ENCODE results near the gene SUPT5H.
"Not testable (repeated sequence)": the region's sequence is repeated elsewhere in the genome, so short reads cannot be mapped to it uniquely, and the experiment has no call there.

Gene SUPT5H

DNA sequence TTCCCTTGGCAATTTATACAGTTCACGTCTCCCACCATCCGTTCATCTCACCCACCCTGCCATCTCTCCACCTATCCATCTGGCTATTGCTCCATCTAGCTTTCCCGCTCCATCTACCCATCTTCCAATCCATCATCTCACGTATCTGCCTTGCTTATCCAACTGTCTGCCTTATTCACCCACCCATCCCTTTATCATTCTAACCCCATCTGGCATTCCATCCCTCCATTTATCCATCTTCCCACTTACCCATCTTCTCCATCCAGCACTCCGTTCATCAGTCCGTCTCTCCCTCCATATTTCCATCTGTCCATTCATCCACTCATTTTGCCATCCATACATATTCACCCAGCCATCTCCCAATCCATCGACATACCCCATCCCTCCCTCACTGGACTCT is 19.6 kb upstream of the SUPT5H start:
- no peak for DNase-seq (ENCODE audit: low read depth)

DNA sequence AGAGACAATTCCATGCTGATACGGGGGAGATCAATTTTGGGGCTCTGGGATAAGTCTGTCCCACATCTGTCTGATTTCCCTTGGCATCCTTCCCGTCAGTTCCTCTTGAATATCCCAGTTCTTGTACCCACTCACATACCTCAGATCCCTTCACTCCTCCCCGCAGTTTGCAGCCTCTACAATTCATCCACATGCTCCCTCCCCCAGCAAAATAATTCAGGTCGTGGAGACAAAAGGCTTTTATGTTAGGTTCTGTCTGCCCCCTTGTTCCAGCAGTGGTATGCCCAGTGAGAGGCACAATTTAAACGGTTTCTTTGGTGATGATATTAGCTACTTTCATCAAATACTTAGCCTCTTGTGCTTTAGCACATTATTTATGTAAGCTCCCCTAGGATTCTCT is 19.2 kb upstream of the SUPT5H start:
- no peak for DNase-seq (ENCODE audit: low read depth)

DNA sequence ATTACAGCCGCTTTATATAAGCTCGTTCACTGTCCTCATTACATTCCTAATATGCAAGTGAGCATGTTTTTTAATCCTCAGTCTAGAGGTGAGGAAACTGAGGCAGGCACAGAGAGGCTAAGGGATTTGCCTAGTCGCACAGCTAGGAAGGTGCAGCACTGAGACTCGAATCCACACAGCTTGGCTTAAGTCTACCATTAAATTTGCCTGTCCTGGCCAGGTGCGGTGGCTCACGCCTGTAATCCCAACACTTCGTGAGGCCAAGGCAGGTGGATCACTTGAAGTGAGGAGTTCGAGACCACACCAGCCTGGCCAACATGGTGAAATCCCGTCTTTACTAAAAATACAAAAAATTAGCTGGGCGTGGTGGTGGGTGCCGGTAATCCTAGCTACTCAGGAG is 17.7 kb upstream of the SUPT5H start:
- DNase-seq (ENCODE audit: low read depth), result no peak

DNA sequence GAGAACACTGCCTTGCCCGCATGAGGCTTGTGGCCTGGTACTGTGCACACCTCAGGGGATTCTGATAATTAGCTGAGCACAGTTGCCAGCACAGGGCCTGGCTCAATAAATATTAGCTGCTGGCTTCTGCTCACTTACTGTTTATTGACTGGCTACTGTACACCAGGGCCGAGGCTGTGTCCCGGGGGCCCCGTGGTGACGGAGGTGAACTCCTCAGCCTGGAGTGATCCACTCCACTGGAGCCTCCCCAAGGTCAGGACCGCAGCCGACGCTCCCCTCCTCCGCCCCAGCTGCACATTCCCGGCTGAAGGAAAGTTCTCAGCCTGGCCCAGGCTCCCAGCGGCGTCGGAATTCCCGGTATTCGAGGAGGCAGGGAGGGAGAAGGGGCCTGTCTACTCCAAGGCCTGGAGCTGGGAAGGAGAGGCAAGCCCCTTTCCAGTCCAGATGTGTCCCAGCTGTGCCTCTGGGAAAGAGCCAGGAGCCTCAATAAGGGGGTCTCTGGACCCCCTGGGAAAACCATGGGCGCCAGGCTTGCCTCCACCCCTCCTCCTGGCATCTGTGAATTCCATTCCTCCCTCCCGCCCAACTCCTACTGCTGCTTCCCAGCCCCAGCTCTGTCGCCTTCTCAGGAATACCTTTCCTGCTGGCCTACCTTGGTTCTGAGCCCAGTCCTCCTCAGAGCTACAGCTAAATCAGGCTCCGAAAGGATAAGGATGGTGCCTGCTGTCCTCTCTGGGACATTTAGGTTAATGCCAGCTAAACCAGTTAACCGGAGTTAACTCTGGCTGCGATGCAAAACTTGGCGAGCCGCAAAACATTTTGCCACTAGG is 16.9 kb upstream of the SUPT5H start:
- no peak for DNase-seq (ENCODE audit: low read depth)

DNA sequence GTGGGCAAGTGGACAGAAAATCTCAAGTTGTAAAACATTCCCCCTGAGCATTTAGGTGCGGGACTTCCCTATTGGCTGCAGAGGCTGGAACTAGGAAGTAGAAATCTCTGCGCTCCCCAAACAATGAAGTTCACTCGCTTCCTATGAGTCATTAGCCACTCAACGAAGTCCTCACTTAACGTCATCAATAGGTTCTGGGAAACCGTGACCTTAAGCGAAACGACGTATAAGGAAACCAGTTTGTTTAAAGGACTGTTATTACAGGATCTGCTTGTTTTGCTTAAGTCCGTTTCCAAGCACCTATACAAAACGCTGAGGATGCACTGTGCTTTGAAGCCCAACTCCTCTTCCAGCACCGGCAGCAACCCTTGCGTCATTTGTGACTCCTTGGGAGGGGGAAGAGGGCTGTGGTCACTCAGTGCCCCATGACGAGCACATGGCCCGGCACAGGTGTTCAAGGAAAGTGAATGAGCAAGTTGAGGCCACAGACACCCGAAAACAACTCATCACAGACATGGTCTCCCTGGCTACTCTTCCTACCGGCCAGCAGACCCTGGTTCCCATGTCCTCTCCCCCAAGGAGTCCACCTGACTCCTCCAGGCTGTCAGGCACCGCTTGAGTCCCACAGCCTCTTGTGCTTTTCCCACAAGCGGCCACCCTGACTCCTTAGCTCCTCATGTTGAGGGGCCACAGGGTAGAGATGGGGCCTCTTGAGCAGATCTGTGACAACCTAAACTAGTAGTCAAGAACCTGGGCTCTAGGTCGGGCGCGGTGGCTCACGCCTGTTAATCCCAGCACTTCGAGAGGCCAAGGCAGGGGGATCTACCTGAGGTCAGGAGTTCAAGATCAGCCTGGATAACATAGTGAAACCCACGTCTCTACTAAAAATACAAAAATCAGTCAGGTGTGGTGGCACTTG is 14.4 kb upstream of the SUPT5H start:
- DNase-seq (ENCODE audit: low read depth), result no peak

DNA sequence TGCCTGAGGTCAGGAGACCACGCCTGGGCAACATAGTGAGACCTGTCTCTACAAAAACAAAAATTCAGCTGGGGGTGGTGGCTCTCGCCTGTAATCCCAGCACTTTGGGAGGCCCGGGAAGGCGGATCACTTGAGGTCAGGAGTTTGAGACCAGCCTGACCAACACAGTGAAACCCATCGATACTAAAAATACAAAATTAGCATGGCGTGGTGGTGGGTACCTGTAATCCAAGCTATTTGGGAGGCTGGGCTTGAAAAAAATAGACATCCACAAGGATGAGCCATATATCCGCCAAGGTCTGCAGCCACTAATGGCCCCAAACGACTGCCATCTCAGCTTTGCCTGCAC is 12.7 kb upstream of the SUPT5H start:
- DNase-seq (ENCODE audit: low read depth), result no peak

DNA sequence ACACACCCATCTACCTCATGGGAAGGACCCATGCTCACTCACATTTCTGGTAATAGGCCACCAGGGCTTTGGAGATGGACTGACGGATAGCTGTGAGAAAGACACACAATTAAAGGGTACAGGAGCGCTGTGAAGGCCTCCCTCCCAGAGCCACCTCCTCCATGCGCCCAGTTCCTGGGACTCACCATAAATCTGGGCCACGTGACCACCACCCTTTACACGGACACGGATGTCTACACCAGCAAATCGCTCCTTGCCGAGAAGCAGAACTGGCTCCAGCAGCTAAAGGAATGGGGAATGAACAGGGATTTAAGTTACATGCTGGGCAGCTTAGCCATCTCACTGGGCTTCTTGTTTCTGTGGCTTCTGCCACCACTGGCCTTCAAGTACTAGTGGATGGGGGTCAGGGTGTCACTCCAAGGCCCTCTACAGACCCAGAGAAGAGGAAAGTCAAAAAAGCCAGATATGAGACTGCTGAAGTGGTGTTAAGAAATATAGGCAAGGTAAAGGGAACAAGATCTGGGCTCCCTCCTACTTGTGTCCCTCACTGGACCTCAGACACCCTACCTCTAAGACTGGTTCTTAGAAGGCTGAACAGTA is 11.8 kb upstream of the SUPT5H start:
- DNase-seq (ENCODE audit: low read depth), result no peak

DNA sequence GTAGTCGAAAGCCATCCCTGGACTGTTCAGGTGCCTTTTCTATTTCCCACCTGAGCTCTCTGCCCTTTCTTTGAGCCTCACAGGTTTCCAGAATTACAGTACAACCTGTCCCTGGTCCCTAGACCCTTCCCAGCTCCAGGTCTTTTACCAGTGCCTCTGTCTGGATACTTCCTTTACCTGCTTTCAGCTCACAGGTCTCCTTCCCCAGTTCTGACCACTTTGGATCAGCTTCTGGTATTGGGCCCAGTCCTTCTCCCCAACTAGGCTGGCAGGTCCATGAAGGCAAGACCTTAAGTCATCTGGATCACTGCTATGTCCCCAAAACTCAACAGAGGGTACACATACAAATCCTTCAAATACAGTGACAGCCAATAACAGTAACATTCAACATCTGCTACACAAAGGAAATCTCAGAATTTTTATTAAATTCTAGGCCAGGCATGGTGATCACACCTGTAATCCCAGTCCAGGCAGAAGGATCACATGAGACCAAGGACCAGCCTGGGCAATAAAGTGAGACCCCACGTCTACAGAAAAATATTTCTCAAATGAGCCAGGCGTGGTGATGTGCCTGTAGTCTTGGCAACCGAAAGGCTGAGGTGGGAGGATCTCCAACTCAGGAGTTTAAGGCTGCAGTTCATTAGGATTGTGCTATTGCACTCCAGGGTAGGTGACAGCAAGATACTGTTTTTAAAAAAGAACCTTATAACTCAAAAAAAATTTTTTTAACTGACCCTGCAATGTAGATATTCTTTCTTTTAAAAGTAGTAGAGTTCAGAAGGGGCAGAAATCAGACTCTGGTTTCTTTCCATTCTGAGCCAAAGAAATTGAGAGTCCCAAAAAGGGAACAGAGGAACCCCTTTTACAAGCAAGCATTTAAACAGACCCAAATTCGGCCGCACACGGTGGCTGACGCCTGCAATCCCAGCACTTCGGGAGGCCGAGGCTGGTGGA is 11.0 kb upstream of the SUPT5H start:
- DNase-seq (ENCODE audit: low read depth), result no peak

DNA sequence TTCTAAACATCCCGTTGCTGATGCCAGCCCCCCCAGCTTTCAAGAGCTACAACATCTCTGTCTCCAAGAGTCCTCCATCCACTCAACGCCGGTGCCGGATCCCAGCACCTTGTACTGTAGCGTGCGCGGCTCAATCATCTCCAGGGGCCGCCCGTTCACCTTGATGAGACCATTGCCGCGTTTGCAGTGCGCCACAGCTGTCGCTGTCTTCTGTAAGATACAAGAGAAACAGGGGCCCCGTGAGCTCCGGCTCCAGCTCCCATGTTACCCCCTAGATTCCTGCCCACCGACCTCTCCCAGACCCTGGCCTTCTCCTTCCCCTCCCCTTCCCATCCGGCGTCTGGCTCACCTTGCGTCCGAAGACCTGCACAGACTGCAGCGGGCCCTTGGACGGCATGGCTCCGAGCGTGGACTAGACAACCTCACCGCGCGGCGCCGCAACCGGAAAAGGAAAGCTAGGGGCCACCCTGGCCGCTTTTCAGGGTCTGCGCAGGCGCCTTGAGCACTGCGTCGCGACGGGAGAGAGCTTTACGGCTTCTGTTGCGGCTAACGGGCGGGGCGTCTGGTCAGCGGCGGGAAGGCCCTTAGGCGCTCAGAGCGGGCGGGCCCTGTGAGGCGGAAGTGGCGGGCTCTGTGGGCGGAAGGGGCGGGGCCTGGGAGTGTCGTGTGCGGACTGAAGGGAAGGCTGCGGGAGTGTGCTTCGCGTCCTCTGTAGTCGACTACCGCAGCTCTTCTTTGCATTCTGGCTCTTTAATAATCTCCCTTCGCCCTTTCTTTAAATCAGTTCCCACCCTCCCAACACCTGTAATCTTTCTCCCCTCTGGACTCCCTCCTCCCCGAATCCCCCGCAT is 9.7 kb upstream of the SUPT5H start, which contains the start of gene RPS16:
Gene RPS16, minus strand, starts transcription at position 451 of the 851 bp plus-strand sequence. Its CDS starts 54 bp downstream, at position 397.
- peak; percentile 99 for DNase-seq (ENCODE audit: low read depth)

DNA sequence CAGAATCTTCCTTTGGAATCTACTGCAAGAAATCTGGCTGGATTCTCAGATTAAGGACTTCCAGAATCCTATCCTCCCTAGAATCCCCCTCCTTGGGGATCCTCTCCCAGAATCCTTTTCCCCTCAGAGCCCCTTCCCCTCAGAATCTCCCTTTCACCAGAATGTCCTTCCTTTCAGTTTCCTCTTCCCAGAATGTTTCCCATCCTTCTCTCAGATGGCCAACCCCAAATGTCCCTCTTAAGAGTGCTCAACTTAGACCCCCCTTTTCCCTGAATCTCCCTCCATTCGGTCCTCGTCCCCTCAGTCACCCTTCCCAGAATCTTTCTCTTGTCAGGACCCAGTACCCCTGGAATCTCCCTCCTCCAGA is 9.0 kb upstream of the SUPT5H start:
- DNase-seq (ENCODE audit: low read depth), result no peak

DNA sequence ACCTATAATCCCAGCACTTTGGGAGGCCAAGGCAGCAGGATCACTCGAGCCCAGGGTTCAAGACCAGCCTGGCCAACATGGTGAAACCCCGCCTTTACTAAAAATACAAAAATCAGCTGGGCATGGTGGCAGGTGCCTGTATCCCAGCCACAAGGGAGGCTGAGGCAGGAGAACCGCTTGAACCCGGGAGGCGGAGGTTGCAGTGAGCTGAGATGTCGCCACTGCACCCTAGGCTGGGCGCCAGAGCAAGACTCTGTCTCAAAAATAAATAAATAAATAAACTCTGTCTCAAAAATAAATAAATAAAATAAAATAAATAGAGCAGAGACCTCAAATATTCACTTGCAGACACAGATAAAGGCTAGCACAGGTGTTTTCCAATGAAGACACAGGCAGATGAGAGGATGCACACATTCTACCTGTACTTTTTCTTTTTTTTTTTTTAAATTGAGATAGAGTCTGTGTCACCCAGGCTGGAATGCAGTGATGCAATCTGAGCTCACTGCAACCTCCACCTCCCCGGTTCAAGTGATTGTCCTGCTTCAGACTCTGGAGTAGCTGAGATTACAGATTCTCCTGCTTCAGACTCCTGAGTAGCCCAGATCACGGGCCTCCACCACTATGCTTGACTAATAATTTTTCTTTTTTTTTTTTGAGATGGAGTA is 7.0 kb upstream of the SUPT5H start:
- no peak for DNase-seq (ENCODE audit: low read depth)

DNA sequence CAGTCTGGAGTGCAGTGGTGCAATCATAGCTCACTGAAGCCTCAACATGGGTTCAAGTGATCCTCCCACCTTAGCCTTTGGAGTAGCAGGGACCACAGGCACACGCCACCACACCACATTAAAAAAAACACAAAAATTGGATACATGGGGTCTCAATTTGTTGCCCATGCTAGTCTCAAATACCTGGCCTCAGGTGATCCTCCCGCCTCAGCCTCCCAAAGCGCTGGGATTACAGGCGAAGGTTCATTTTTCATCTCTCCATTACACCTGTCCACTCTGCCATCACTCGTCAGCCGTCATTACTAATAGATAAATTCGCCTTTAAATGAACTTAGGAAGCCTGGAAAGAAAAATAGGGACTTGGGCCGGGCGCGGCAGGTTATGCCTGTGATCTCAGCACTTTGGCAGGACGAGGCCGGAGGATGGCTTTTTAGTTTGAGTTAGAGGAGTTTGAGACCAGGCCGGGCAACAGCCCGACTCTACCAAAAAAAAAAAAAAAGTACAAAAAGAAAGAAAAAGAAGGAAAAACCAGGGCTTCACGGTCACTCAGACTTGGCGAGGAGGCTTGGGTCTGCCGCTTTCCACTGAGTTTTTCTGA is 685 bp upstream of the SUPT5H start:
- DNase-seq (ENCODE audit: low read depth), result no peak

DNA sequence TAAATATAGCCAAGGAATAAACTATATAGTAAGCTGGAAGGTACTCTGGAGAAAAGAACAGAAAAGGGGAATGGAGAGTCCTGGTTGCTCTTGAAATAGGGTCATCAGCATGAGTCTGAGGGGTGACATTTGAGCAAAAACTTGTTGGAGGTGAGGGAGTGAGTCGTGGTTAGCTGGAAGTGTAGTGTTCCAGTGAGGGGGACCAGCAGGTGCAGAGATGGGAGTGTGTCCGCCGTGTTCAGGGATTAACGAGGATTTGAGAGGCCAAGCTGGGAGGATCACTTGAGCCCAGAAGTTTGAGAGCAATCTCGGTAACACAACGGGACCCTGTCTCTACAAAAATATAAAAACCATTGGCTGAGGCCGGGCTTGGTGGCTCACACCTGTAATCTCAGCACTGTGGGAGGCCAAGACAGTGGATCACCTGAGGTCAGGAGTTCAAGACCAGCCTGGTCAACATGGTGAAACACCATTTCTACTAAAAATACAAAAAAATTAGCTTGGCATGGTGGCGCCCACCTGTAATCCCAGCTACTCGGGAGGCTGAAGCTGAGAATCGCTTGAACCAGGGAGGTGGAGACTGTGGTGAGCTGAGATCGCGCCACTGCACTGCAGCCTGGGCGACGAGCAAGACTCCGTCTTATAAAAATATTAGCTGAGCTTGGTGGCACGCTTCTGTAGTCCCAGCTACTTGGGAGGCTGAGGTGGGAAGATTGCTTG is 1.1 kb downstream of the SUPT5H start:
- no peak for DNase-seq (ENCODE audit: low read depth)

DNA sequence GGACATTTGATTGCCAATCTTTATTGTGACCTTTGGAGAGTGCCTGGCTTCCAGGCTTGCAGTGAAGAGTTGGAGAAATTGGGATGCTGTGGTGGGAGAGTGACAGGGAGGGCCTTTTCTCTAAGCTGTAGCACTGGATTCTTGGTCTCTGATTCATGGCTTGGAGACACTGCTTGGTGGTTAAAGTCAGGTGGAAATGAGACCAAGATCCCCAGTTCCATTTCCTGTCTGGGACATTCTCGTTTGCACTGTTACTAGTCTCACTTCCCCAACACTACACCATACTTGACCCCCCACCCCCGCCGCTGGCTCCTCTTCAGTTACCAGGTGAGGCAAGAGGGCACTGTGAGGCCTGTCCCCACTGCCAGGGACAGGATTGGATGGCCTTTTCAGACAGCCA is 2.9 kb downstream of the SUPT5H start:
- no peak for DNase-seq (ENCODE audit: low read depth)

DNA sequence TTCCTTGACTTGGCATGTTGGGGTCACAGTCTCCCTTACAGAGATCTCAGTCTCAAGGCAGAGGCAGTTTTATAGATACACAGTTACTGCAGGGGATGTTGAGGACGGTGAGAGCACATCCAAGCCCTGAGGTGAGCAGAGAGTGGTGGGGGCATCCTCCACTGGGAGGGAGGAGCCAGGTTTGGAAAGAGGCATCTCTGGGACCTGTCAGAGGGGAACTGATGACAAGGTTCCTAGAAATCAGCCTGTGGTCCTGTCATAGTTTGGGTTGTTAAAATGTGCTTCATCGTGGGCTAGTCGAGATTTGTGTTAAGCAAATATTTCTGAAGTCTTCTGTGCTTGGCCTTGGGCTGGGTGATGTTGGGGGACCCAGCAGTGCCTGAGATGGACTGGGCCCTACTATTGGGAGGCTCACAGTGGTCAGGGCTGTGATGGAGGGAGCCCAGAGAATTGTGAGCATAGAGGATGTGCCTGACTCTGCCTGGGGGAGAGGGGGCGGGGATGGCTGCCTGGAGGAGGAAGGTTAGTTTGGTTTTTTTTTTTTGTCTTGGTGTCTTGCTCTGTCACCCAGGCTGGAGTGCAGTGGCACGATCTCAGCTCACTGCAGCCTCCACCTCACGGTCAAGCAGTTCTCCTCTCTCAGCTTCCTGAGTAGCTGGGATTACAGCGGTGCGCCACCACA is 3.9 kb downstream of the SUPT5H start:
- DNase-seq (ENCODE audit: low read depth), result no peak

DNA sequence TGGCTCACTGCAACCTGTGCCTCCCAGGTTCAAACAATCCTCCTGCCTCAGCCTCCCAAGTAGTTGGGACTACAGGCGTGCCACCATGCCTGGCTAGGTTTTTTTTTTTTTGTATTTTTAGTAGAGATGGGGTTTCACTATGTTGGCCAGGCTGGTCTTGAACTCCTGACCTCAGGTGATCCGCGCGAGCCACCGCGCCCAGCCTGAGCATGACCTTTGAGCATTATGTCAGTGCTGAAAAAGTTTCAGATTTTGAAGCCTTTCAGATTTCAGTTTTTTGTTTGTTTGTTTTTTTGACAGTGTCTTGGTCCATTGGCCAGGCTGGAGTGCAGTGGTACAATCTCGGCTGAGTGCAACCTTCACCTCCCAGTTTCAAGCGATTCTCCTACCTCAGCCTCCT is 5.9 kb downstream of the SUPT5H start:
- DNase-seq (ENCODE audit: low read depth), result not testable (repeated sequence)

DNA sequence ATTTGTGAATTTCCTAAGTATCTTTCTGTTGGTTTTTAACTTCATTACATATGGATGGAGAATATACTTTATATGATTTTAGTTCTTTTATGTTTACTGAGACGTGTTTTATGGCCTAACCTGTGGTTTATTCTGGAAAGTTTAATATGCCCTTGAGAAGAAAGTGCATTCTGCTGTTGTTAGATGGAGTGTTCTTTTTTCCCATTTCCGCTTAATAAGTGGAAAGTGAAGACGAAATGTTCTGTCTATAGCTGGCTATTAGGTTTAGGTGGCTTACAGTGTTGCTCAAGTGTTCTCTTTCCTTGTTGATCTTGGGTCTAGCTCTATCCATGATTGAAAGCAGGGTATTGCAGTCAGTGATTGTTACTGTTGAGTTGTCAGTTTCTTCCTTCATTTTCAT is 18.0 kb downstream of the SUPT5H start:
- no peak for DNase-seq (ENCODE audit: low read depth)

DNA sequence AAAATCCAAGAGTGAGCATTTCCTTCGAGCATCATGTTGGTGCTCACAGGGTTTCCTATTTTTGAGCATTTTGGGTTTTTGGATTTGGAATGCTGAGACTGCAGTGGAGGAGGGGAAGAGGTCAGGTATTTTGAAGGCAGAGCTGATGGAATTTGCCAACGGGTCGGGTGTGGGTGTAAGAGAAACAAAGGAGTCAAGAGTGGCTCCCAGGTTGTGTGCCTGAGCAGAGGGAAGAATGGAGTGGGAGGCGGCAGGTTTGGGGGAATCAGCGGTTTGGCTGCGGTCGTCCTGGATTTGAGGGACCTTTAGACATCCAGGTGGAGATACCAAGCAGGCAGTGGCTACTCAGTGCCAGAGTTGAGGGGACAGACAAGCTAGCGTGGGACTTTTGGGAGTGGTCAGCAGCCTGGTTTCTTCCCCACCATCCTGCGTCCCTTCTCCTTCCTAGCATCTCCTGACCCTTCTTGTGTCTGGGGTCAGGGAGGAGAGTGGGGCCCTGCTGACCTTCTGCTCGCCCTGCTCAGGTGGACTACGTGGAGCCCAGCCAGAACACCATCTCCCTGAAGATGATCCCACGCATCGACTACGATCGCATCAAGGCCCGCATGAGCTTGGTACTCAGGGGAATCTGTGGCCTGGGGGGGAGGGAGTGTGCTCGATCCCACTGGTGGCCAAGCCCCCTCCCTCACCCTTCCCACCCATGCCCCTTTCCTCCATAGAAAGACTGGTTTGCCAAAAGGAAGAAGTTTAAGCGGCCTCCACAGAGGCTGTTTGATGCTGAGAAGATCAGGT is 20.8 kb downstream of the SUPT5H start:
- no peak for DNase-seq (ENCODE audit: low read depth)
